ENCODE results near the gene CCDC59. TPM values are rescaled to one million over a fixed set of nuclear protein-coding genes. Genes with fewer than 3 reads are reported as not detected.
A peak's percentile ranks its signal among the peaks of the same experiment; 100 is the strongest.

Gene CCDC59
- total RNA-seq, 1 donor from 2014 or later = 101 TPM

- no peak for DNase-seq (ENCODE audit: low read depth)
- no peak for TF ChIP-seq CTCF (IDR thresholded peaks at IDR 0.05; ENCODE audit: insufficient read depth, low read length, poor library complexity, severe bottlenecking)
- no peak overlapping the region for H3K4me3 ChIP-seq (ENCODE audit: low read depth, low read length)
- H3K27me3 ChIP-seq (ENCODE audit: control insufficient read depth, insufficient read depth, low read length) = no peaks in the 10 kb centered on the region
- H3K36me3 ChIP-seq (ENCODE audit: control insufficient read depth, insufficient read depth, low read length) = no peaks in the 10 kb centered on the region
Observed at GRCh38 chr12:82327861-82328260, 30.3 kb downstream of the CCDC59 start.

- Histone ChIP-seq H3K27me3 (ENCODE audit: control insufficient read depth, insufficient read depth, low read length) (no peaks in the 10 kb centered on the region), H3K36me3 (ENCODE audit: control insufficient read depth, insufficient read depth, low read length) (no peaks in the 10 kb centered on the region), H3K4me3 (ENCODE audit: low read depth, low read length) (no peak overlapping the region)
- peak; percentile 7 for DNase-seq (ENCODE audit: low read depth)
- TF ChIP-seq CTCF (IDR thresholded peaks at IDR 0.05; ENCODE audit: insufficient read depth, low read length, poor library complexity, severe bottlenecking) = peak; percentile 36
Observed at GRCh38 chr12:82326905-82327503, 31.2 kb downstream of the CCDC59 start.

- Histone ChIP-seq H3K36me3 (ENCODE audit: control insufficient read depth, insufficient read depth, low read length) (no peaks in the 10 kb centered on the region), H3K4me3 (ENCODE audit: low read depth, low read length) (no peak overlapping the region), H3K27me3 (ENCODE audit: control insufficient read depth, insufficient read depth, low read length) (no peaks in the 10 kb centered on the region)
- DNase-seq (ENCODE audit: low read depth) = no peak
- TF ChIP-seq CTCF (IDR thresholded peaks at IDR 0.05; ENCODE audit: insufficient read depth, low read length, poor library complexity, severe bottlenecking) = no peak
Observed at GRCh38 chr12:82325540-82326336, 32.4 kb downstream of the CCDC59 start.

GRCh38 chr12:82319276-82319675, 38.9 kb downstream of the CCDC59 start:
- TF ChIP-seq CTCF (IDR thresholded peaks at IDR 0.05; ENCODE audit: insufficient read depth, low read length, poor library complexity, severe bottlenecking) = no peak
- Histone ChIP-seq H3K36me3 (ENCODE audit: control insufficient read depth, insufficient read depth, low read length) (no peaks in the 10 kb centered on the region), H3K4me3 (ENCODE audit: low read depth, low read length) (no peak overlapping the region), H3K27me3 (ENCODE audit: control insufficient read depth, insufficient read depth, low read length) (no peaks in the 10 kb centered on the region)
- no peak for DNase-seq (ENCODE audit: low read depth)

GRCh38 chr12:82314406-82314892, 43.7 kb downstream of the CCDC59 start:
- no peak overlapping the region for H3K4me3 ChIP-seq (ENCODE audit: low read depth, low read length)
- no peak for TF ChIP-seq CTCF (IDR thresholded peaks at IDR 0.05; ENCODE audit: insufficient read depth, low read length, poor library complexity, severe bottlenecking)
- DNase-seq (ENCODE audit: low read depth) = no peak
- no peaks in the 10 kb centered on the region for H3K27me3 ChIP-seq (ENCODE audit: control insufficient read depth, insufficient read depth, low read length)
- H3K36me3 ChIP-seq (ENCODE audit: control insufficient read depth, insufficient read depth, low read length) = no peaks in the 10 kb centered on the region

Other genes with a start within 250 kb of the CCDC59 start
- 5.3 and 5.5 TPM in 2 replicates for gene METTL25, start 142 bp upstream of the CCDC59 start, total RNA-seq

Data from kidney epithelial cell (primary cell).